DMS114 treated with DMSO at 0.1 percent for 48 hours (cell line): ENCODE results near the gene PRMT1.
"Not testable (repeated sequence)": the region's sequence is repeated elsewhere in the genome, so short reads cannot be mapped to it uniquely, and the experiment has no call there.

Experiments used
- DNase-seq: peaks from one replicate; lab custom pipeline; 2025; ENCODE audit not compliant: unreplicated experiment; lab: John Stamatoyannopoulos, UW

The PRMT1 gene

DNA sequence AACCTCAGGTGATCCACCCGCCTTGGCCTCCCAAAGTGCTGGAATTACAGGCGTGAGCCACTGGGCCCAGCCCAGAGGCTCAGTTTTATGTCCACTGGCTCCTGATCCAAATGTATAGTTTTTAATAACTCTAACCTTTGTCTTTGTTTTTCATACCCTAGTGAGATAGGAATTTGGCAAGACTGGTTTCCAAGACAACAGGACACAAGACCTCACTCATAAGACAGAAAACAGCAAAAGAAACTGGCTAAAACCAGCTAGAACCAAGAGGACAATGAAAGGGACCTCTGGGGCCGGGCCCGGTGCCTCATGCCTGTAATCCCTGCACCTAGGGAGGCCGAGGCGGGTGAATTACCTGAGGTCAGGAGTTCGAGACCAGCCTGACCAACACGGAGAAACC, 41.4 kb downstream of the PRMT1 start:
- no peak for DNase-seq

GRCh38 chr19:49718991-49719390, 41.9 kb downstream of the PRMT1 start:
- no peak for DNase-seq

- DNase-seq = not testable (repeated sequence)
Measured at GRCh38 chr19:49719420-49719819, 42.3 kb downstream of the PRMT1 start.

DNA sequence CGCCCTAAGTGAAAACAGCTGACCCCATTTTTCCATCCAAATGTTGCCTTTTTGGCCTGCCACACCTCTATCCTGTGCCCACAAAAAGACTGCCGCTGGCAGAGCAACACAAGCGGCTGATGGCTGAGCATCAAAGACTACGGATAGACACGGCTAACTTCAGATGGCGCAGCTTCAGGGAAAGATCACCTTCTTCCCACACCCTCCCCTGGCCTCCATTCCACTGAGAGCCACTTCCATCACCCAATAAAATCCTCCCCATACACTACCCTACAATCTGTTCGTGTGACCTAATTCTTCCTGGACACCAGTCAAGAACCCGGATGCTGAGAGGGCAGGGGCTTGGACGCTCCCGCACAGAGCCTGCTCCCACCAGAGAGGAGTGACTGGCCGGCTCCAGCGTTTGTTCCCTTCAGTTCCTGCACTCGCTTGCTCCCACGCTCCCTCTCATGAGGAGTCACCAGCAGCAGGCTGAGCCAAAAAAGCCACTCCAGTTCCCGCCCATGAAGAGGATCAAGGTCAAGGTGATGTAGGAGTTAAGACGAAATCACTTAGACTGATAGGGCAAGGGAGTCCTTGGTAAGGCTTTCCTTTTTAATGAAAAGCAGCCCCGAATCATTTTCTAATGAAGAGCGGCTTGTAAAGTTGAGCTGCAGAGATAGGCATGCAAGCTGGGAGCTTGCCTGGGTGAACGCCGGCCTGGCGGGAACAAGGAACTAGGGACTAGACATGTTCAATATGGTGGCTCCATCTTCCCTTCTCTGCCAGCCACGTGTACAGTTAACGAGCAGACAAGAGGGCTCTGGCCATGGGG, 50.4 kb downstream of the PRMT1 start:
- DNase-seq = no peak

DNA sequence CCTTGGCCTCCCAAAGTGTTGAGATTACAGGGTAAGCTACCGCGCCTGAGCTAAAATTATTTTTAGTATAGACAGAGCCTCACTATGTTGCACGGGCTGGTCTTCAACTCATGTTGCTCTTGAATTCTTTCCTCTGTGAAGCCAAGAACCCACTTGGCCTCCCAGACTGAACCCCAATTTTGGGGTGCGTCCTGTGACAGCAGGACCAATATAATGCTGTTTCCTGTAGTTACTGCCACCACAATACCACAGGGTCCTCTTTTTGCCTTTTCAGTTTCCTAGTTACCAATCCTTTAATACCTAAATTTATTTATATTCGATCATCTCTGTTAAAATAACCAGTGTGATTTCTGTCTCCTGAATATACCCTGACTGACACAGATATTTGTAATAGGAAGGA, 53.1 kb downstream of the PRMT1 start:
- no peak for DNase-seq
